Epithelial cell of esophagus (primary cell): ENCODE results near the gene MMP11.

Experiments used
- DNase-seq: peaks from one replicate; pipeline ENCODE4 v3.0.0; 2010; ENCODE audit warnings: low read depth
- H3K4me3 ChIP-seq: 2 replicates; pipeline ENCODE4 v1.5.1; 2011; ENCODE audit warnings: mild to moderate bottlenecking, low read length, control low read depth
- CTCF ChIP-seq: IDR thresholded peaks from 2 replicates; pipeline ENCODE4 v1.5.1; 2011; ENCODE audit warnings: low read depth, mild to moderate bottlenecking, low read length, control low read depth, inconsistent platforms; ENCODE audit not compliant: insufficient read depth; ENCODE audit errors: missing control alignments

MMP11 gene

DNA sequence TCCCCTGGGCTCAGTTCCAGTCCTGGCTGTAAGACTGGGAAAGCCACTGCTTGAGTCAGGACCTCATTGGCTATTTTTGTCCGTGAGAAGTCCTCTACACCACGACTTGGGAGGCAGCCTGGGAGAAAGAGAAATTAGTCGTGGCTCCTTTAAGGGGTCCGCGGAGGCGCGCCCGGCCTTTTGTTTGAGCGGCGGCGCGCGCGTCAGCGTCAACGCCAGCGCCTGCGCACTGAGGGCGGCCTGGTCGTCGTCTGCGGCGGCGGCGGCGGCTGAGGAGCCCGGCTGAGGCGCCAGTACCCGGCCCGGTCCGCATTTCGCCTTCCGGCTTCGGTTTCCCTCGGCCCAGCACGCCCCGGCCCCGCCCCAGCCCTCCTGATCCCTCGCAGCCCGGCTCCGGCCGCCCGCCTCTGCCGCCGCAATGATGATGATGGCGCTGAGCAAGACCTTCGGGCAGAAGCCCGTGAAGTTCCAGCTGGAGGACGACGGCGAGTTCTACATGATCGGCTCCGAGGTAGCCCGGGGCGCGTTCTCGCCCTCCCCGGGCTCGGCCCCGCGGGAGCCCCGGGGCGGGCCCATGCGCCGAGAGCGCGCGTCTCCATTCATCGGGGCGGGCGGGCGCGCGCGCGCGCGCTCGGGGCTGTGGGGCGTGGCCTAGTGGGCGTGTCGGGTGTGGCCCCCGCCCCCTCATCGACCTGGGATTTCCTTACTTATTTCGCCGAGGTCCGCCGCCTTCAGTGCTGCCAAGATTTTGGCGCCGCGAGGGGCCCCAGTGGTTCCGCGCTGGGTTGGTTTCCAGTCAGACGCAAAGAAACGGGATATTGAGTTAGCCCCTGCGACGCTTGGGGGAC, 14.3 kb downstream of the MMP11 start, which contains the start of gene SMARCB1:
SMARCB1 (plus strand) TSS at position 215 of the 848 bp plus-strand sequence; CDS start at position 419, 204 bp downstream.
- no peak for TF ChIP-seq CTCF
- peak; percentile 89 for DNase-seq
- H3K4me3 ChIP-seq: peak within 1 kb of the TSS; percentile 84

GRCh38 chr22:23787600-23787896, 14.9 kb downstream of the MMP11 start:
- peak overlapping the region; percentile 84 for H3K4me3 ChIP-seq
- no peak for DNase-seq
- no peak for TF ChIP-seq CTCF

DNA sequence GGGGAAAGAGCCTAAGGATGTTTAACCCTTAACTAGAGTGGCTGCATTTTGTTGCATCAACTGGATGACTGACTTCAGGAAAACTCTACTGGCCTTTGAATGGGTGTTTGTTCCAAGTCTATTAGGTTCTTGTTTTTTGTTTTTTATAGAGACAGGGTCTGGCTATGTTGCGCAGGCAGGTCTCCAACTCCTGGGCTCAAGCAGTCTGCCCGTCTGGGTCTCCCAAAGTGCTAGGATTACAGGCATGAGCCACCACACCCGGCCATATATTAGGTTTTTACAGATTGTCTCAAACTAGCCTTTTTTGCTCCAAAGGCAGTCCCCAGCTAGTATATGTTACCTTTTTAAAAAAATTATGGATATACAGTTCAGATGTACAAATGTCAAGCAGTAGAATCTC, 15.3 kb downstream of the MMP11 start:
- no peak for DNase-seq
- H3K4me3 ChIP-seq: peak overlapping the region; percentile 84
- no peak for TF ChIP-seq CTCF

DNA sequence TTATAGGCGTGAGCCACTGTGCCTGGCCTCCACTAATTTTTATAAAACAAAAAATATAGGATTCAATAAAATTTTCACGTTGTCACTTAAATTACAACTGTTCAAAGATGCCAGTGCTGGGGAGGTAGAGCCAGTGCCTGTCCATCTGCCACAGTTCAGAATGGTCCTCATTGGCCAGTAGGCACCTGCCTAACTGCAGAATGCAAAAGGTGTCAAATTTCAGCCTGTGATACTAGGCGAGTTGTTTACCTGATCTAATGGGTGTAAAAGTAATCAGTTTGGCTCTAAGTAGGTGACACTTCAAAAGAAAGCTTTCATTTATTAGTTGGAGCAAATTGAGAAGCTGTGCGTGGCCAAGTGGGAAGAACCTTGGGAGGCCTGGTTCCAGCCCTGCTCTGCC, 16.5 kb downstream of the MMP11 start:
- no peak overlapping the region for H3K4me3 ChIP-seq
- no peak for TF ChIP-seq CTCF
- no peak for DNase-seq

DNA sequence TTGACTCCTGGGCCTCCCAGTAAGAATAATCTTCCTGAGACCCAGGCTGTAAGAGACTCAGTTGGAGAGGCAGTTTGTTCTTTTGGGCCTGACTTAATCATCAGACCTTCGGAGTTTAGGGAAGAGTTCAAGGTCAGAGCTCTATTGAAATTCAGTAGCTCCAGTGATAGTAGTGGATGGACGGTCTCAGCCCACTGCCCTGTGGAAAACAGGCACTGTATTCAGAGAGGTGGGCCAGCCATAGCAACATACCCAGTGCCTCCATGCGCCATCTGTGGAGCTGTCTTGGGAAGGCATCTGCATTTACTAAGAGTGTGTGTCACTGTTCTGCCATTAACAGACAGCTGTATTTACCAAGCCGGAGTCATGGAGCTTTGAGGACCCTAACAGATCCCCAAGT, 17.0 kb downstream of the MMP11 start:
- no peak overlapping the region for H3K4me3 ChIP-seq
- DNase-seq: no peak
- no peak for TF ChIP-seq CTCF

DNA sequence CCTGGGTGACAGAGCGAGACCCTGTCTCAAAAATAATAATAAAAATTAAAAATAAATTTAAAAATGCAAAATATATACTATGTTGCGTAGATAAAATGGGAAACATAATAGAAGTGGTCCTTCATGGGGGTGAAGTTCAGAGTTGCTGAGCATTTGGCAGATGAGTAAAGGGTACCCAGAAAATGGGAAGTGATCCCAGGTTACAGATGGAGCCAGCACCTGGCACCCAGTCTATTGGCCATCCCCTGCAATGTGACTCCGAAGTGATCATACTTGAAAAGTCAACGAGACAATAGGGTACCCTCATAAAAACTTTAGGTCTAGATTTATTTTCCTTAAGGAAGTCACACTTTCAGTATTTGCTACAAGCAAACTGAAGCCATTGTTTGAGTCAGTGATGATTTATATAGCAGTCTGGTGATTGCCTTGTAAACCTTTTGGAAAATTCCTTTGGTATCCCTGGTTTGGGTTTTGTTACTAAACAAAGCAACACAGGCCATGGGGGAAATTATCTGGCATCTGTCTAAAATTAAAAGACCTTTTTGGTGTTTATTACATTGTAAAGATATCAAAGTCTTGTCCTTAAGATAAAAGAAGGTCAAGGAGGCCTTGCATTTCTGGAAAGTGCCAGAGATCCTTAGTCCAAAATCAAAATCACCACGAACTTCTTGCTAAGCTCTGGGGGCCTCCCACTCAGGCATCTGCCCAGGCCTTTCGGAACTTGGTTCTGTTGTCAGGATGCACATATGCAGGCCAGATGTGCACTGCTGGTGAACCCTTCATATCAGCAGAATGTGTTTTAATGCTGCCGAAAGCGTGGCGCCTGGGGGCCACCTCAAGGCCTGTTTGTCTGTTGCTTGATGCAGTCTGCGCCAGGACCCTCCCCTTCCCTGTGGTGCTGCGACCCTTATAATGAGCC, 18.4 kb downstream of the MMP11 start:
- no peak for TF ChIP-seq CTCF
- no peak overlapping the region for H3K4me3 ChIP-seq
- no peak for DNase-seq
